Measurements from ENCODE around the gene ASB5. TPM values are rescaled to one million over a fixed set of nuclear protein-coding genes. Genes with fewer than 3 reads are reported as not detected.

ASB5 gene
- polyA plus RNA-seq, 6 donors from 2014 or later = not detected

Other genes with a start within 250 kb of the ASB5 start
- 1 to 10 TPM in 1 of 6 donors, under 1 TPM in 4, not detected in 1; 0.24 to 1.5 (median 0.41) TPM for gene WDR17, start 203.4 kb downstream of the ASB5 start, polyA plus RNA-seq (ENCODE audit: low read depth in 6 of 6)
- gene SPATA4, start 73.6 kb downstream of the ASB5 start, polyA plus RNA-seq (ENCODE audit: low read depth in 6 of 6) = not detected
- gene SPCS3, start 50.7 kb upstream of the ASB5 start, polyA plus RNA-seq (ENCODE audit: low read depth in 6 of 6) = 10 to 100 TPM; 32.8 to 56.8 (median 38.0) TPM